ENCODE data around the gene SPOCK1.
A peak's percentile ranks its signal among the peaks of the same experiment; 100 is the strongest.

The SPOCK1 gene

GRCh38 chr5:137186759-137187461 lies 312.2 kb downstream of the SPOCK1 start:
- intact Hi-C loops (cut with DNase I; ENCODE audit: low total_unique reads) = no loop called here
- Histone ChIP-seq H3K27me3 (no peaks in the 10 kb centered on the region), H3K4me1 (no peaks in the 10 kb centered on the region), H3K27ac (no peak overlapping the region), H3K4me3 (no peak overlapping the region), H3K36me3 (no peaks in the 10 kb centered on the region), H3K9me3 (no peaks in the 10 kb centered on the region)
- no peak for TF ChIP-seq CTCF (IDR thresholded peaks at IDR 0.05)
- DNase-seq = peak; percentile 38 to 73

GRCh38 chr5:137185193-137185592 lies 313.9 kb downstream of the SPOCK1 start:
- DNase-seq = no peak
- Histone ChIP-seq H3K27me3 (no peaks in the 10 kb centered on the region), H3K4me1 (no peaks in the 10 kb centered on the region), H3K36me3 (no peaks in the 10 kb centered on the region), H3K4me3 (no peak overlapping the region), H3K27ac (no peak overlapping the region), H3K9me3 (no peaks in the 10 kb centered on the region)
- intact Hi-C loops (cut with DNase I; ENCODE audit: low total_unique reads) = no loop called here
- no peak for TF ChIP-seq CTCF (IDR thresholded peaks at IDR 0.05)

GRCh38 chr5:137184734-137185133 lies 314.4 kb downstream of the SPOCK1 start:
- Histone ChIP-seq H3K27ac (no peak overlapping the region), H3K9me3 (no peaks in the 10 kb centered on the region), H3K4me3 (no peak overlapping the region), H3K4me1 (no peaks in the 10 kb centered on the region), H3K27me3 (no peaks in the 10 kb centered on the region), H3K36me3 (no peaks in the 10 kb centered on the region)
- intact Hi-C loops (cut with DNase I; ENCODE audit: low total_unique reads) = no loop called here
- no peak for DNase-seq
- no peak for TF ChIP-seq CTCF (IDR thresholded peaks at IDR 0.05)

- H3K4me3 ChIP-seq = no peak overlapping the region
- H3K27me3 ChIP-seq = no peaks in the 10 kb centered on the region
- no peak for DNase-seq
- no peaks in the 10 kb centered on the region for H3K36me3 ChIP-seq
- intact Hi-C loops (cut with DNase I; ENCODE audit: low total_unique reads) = no loop called here
- H3K9me3 ChIP-seq = no peaks in the 10 kb centered on the region
- H3K27ac ChIP-seq = no peak overlapping the region
- TF ChIP-seq CTCF (IDR thresholded peaks at IDR 0.05) = no peak
- H3K4me1 ChIP-seq = no peaks in the 10 kb centered on the region
Observed at GRCh38 chr5:137182576-137182975, 316.6 kb downstream of the SPOCK1 start.

GRCh38 chr5:137181667-137182066 lies 317.5 kb downstream of the SPOCK1 start:
- intact Hi-C loops (cut with DNase I; ENCODE audit: low total_unique reads) = no loop called here
- no peaks in the 10 kb centered on the region for H3K36me3 ChIP-seq
- DNase-seq = no peak

More at GRCh38 chr5:137181667-137182066, 317.5 kb downstream of the SPOCK1 start:
- no peak for TF ChIP-seq CTCF (IDR thresholded peaks at IDR 0.05)
- Histone ChIP-seq H3K9me3 (no peaks in the 10 kb centered on the region), H3K4me3 (no peak overlapping the region), H3K27me3 (no peaks in the 10 kb centered on the region), H3K27ac (no peak overlapping the region), H3K4me1 (no peaks in the 10 kb centered on the region)

Data from tibial artery (tissue), 4 donors.